ENCODE results near the gene LIME1.

LIME1 gene

GRCh38 chr20:63703976-63704748 lies 32.3 kb upstream of the LIME1 start:
- Histone ChIP-seq H2BK120ac (ENCODE audit: low read depth, low read length) (no peak overlapping the region), H4K5ac (ENCODE audit: low read length) (no peak overlapping the region), H3K23ac (ENCODE audit: low read length) (no peak overlapping the region), H3K79me1 (ENCODE audit: low read length) (peaks cover 15% of the 10 kb centered on the region), H2BK5ac (ENCODE audit: low read length) (no peak overlapping the region), H3K9ac (ENCODE audit: low read length) (no peak overlapping the region), H3K4me3 (ENCODE audit: low read length) (no peak overlapping the region), H3K56ac (ENCODE audit: low read length) (no peak overlapping the region), H2AK5ac (ENCODE audit: low read length) (no peak overlapping the region), H2BK15ac (replicated peaks; ENCODE audit: low read depth) (no peak overlapping the region), H3K18ac (ENCODE audit: low read length) (no peak overlapping the region), H3K27me3 (ENCODE audit: insufficient read depth, low read length, poor library complexity) (no peaks in the 10 kb centered on the region), H3K4ac (ENCODE audit: low read depth, low read length) (no peak overlapping the region), H4K8ac (ENCODE audit: low read depth, low read length) (no peak overlapping the region), H3K27ac (ENCODE audit: low read depth, low read length) (no peak overlapping the region), H3K4me1 (ENCODE audit: control insufficient read depth, low read depth, low read length) (no peaks in the 10 kb centered on the region), H3K36me3 (ENCODE audit: control insufficient read depth, insufficient read depth, low read length) (peaks cover 4% of the 10 kb centered on the region), H3K79me2 (ENCODE audit: control insufficient read depth, insufficient read depth, low read length) (peaks cover 22% of the 10 kb centered on the region), H3K4me2 (ENCODE audit: low read length) (no peak overlapping the region)
- DNase-seq, result no peak
- WGBS (ENCODE audit: extremely low coverage, insufficient coverage, low lambda C conversion rate), result no CpG with 5 or more reads among the region's 11 CpGs

- H3K56ac ChIP-seq (ENCODE audit: low read length), result no peak overlapping the region
- H3K9ac ChIP-seq (ENCODE audit: low read length), result no peak overlapping the region
- H3K4me2 ChIP-seq (ENCODE audit: low read length), result no peak overlapping the region
- DNase-seq, result no peak
- H3K79me2 ChIP-seq (ENCODE audit: control insufficient read depth, insufficient read depth, low read length), result peaks cover 25% of the 10 kb centered on the region
- H3K36me3 ChIP-seq (ENCODE audit: control insufficient read depth, insufficient read depth, low read length), result peaks cover 4% of the 10 kb centered on the region
- H3K18ac ChIP-seq (ENCODE audit: low read length), result no peak overlapping the region
- no peak overlapping the region for H3K23ac ChIP-seq (ENCODE audit: low read length)
- H2BK5ac ChIP-seq (ENCODE audit: low read length), result no peak overlapping the region
- H3K27ac ChIP-seq (ENCODE audit: low read depth, low read length), result no peak overlapping the region
- no peak overlapping the region for H2AK5ac ChIP-seq (ENCODE audit: low read length)
- H3K4me3 ChIP-seq (ENCODE audit: low read length), result no peak overlapping the region
- no peak overlapping the region for H4K5ac ChIP-seq (ENCODE audit: low read length)
- WGBS (ENCODE audit: extremely low coverage, insufficient coverage, low lambda C conversion rate), result no CpG with 5 or more reads among the region's 6 CpGs
- H2BK15ac ChIP-seq (replicated peaks; ENCODE audit: low read depth), result no peak overlapping the region
- H3K4ac ChIP-seq (ENCODE audit: low read depth, low read length), result no peak overlapping the region
- no peak overlapping the region for H2BK120ac ChIP-seq (ENCODE audit: low read depth, low read length)
- peaks cover 16% of the 10 kb centered on the region for H3K79me1 ChIP-seq (ENCODE audit: low read length)
- no peaks in the 10 kb centered on the region for H3K4me1 ChIP-seq (ENCODE audit: control insufficient read depth, low read depth, low read length)
- H3K27me3 ChIP-seq (ENCODE audit: insufficient read depth, low read length, poor library complexity), result no peaks in the 10 kb centered on the region
- H4K8ac ChIP-seq (ENCODE audit: low read depth, low read length), result no peak overlapping the region
These were observed 31.7 kb upstream of the LIME1 start for GRCh38 chr20:63704749-63705117.

GRCh38 chr20:63705232-63706026 lies 31.0 kb upstream of the LIME1 start:
- Histone ChIP-seq H3K4ac (ENCODE audit: low read depth, low read length) (no peak overlapping the region), H3K36me3 (ENCODE audit: control insufficient read depth, insufficient read depth, low read length) (peaks cover 4% of the 10 kb centered on the region), H3K4me2 (ENCODE audit: low read length) (no peak overlapping the region), H3K56ac (ENCODE audit: low read length) (no peak overlapping the region), H3K79me2 (ENCODE audit: control insufficient read depth, insufficient read depth, low read length) (peaks cover 25% of the 10 kb centered on the region), H3K27ac (ENCODE audit: low read depth, low read length) (no peak overlapping the region), H4K8ac (ENCODE audit: low read depth, low read length) (no peak overlapping the region), H3K27me3 (ENCODE audit: insufficient read depth, low read length, poor library complexity) (no peaks in the 10 kb centered on the region), H2BK120ac (ENCODE audit: low read depth, low read length) (no peak overlapping the region), H4K5ac (ENCODE audit: low read length) (no peak overlapping the region), H3K4me3 (ENCODE audit: low read length) (no peak overlapping the region), H3K79me1 (ENCODE audit: low read length) (peaks cover 16% of the 10 kb centered on the region), H3K4me1 (ENCODE audit: control insufficient read depth, low read depth, low read length) (no peaks in the 10 kb centered on the region), H2BK5ac (ENCODE audit: low read length) (no peak overlapping the region), H3K9ac (ENCODE audit: low read length) (no peak overlapping the region), H3K23ac (ENCODE audit: low read length) (no peak overlapping the region), H2AK5ac (ENCODE audit: low read length) (no peak overlapping the region), H2BK15ac (replicated peaks; ENCODE audit: low read depth) (no peak overlapping the region), H3K18ac (ENCODE audit: low read length) (no peak overlapping the region)
- WGBS (ENCODE audit: extremely low coverage, insufficient coverage, low lambda C conversion rate), result no CpG with 5 or more reads among the region's 8 CpGs
- no peak for DNase-seq

GRCh38 chr20:63706027-63706695 lies 30.3 kb upstream of the LIME1 start:
- H3K27ac ChIP-seq (ENCODE audit: low read depth, low read length), result no peak overlapping the region

GRCh38 chr20:63706852-63707557 lies 29.5 kb upstream of the LIME1 start:
- Histone ChIP-seq H3K79me2 (ENCODE audit: control insufficient read depth, insufficient read depth, low read length) (peaks cover 28% of the 10 kb centered on the region), H4K8ac (ENCODE audit: low read depth, low read length) (peak overlapping the region; percentile 93), H3K79me1 (ENCODE audit: low read length) (peaks cover 18% of the 10 kb centered on the region), H3K4me2 (ENCODE audit: low read length) (peak overlapping the region; percentile 95), H3K4ac (ENCODE audit: low read depth, low read length) (no peak overlapping the region), H2BK5ac (ENCODE audit: low read length) (no peak overlapping the region), H3K27ac (ENCODE audit: low read depth, low read length) (no peak overlapping the region), H3K18ac (ENCODE audit: low read length) (peak overlapping the region; percentile 24), H3K56ac (ENCODE audit: low read length) (peak overlapping the region; percentile 96), H3K27me3 (ENCODE audit: insufficient read depth, low read length, poor library complexity) (no peaks in the 10 kb centered on the region), H2BK15ac (replicated peaks; ENCODE audit: low read depth) (no peak overlapping the region), H3K4me1 (ENCODE audit: control insufficient read depth, low read depth, low read length) (no peaks in the 10 kb centered on the region), H4K5ac (ENCODE audit: low read length) (no peak overlapping the region), H3K9ac (ENCODE audit: low read length) (peak overlapping the region; percentile 82), H3K23ac (ENCODE audit: low read length) (peak overlapping the region; percentile 89), H2AK5ac (ENCODE audit: low read length) (no peak overlapping the region), H3K4me3 (ENCODE audit: low read length) (peak overlapping the region; percentile 80), H2BK120ac (ENCODE audit: low read depth, low read length) (no peak overlapping the region), H3K36me3 (ENCODE audit: control insufficient read depth, insufficient read depth, low read length) (peaks cover 6% of the 10 kb centered on the region)
- WGBS (ENCODE audit: extremely low coverage, insufficient coverage, low lambda C conversion rate), result no CpG with 5 or more reads among the region's 56 CpGs
- peak; percentile 37 for DNase-seq

More at GRCh38 chr20:63706027-63706695, 30.3 kb upstream of the LIME1 start:
- Histone ChIP-seq H3K4me1 (ENCODE audit: control insufficient read depth, low read depth, low read length) (no peaks in the 10 kb centered on the region), H3K36me3 (ENCODE audit: control insufficient read depth, insufficient read depth, low read length) (peaks cover 5% of the 10 kb centered on the region), H3K4ac (ENCODE audit: low read depth, low read length) (no peak overlapping the region), H3K9ac (ENCODE audit: low read length) (no peak overlapping the region), H2BK15ac (replicated peaks; ENCODE audit: low read depth) (no peak overlapping the region), H3K18ac (ENCODE audit: low read length) (no peak overlapping the region), H4K5ac (ENCODE audit: low read length) (no peak overlapping the region), H4K8ac (ENCODE audit: low read depth, low read length) (no peak overlapping the region), H3K79me1 (ENCODE audit: low read length) (peaks cover 16% of the 10 kb centered on the region), H2BK5ac (ENCODE audit: low read length) (no peak overlapping the region), H2BK120ac (ENCODE audit: low read depth, low read length) (no peak overlapping the region), H3K4me2 (ENCODE audit: low read length) (no peak overlapping the region), H3K79me2 (ENCODE audit: control insufficient read depth, insufficient read depth, low read length) (peaks cover 26% of the 10 kb centered on the region), H2AK5ac (ENCODE audit: low read length) (no peak overlapping the region), H3K23ac (ENCODE audit: low read length) (no peak overlapping the region), H3K56ac (ENCODE audit: low read length) (no peak overlapping the region), H3K27me3 (ENCODE audit: insufficient read depth, low read length, poor library complexity) (no peaks in the 10 kb centered on the region), H3K4me3 (ENCODE audit: low read length) (no peak overlapping the region)
- no peak for DNase-seq
- no CpG with 5 or more reads among the region's 12 CpGs for WGBS (ENCODE audit: extremely low coverage, insufficient coverage, low lambda C conversion rate)

Data from mesendoderm (in vitro differentiated cells).